CD4-positive, alpha-beta T cell treated with Interleukin-2 at 100 ng/mL for 4 hours (primary cell): ENCODE measurements around the gene BRK1.
"Not testable (repeated sequence)": the region's sequence is repeated elsewhere in the genome, so short reads cannot be mapped to it uniquely, and the experiment has no call there.

Experiments
- DNase-seq: peaks from one replicate; pipeline ENCODE4 v3.0.0-alpha.2; 2020; ENCODE audit warnings: low spot score

BRK1 gene

GRCh38 chr3:10145685-10146084 is 30.2 kb downstream of the BRK1 start:
- DNase-seq: no peak

GRCh38 chr3:10149226-10149625 is 33.8 kb downstream of the BRK1 start:
- DNase-seq: no peak

- DNase-seq: no peak
Measured at GRCh38 chr3:10150987-10151386, 35.5 kb downstream of the BRK1 start.

- no peak for DNase-seq
Measured at GRCh38 chr3:10154335-10155122, 39.1 kb downstream of the BRK1 start.

- no peak for DNase-seq
Measured at GRCh38 chr3:10155123-10155472, 39.6 kb downstream of the BRK1 start.

GRCh38 chr3:10155658-10156057 is 40.2 kb downstream of the BRK1 start:
- no peak for DNase-seq

- no peak for DNase-seq
Measured at GRCh38 chr3:10157031-10157430, 41.6 kb downstream of the BRK1 start.

GRCh38 chr3:10158555-10158954 is 43.1 kb downstream of the BRK1 start:
- not testable (repeated sequence) for DNase-seq

GRCh38 chr3:10160346-10160745 is 44.9 kb downstream of the BRK1 start:
- DNase-seq: no peak

- no peak for DNase-seq
Measured at GRCh38 chr3:10160925-10161324, 45.5 kb downstream of the BRK1 start.

- DNase-seq: no peak
Measured at GRCh38 chr3:10162185-10162584, 46.7 kb downstream of the BRK1 start.

- not testable (repeated sequence) for DNase-seq
Measured at GRCh38 chr3:10164201-10164545, 48.7 kb downstream of the BRK1 start.

GRCh38 chr3:10164546-10165393 is 49.3 kb downstream of the BRK1 start, which contains the start of gene IRAK2:
IRAK2 (plus strand) TSS chr3:10164919; CDS start chr3:10164955, 36 bp downstream.
- peak; percentile 48 for DNase-seq

- DNase-seq: no peak
Measured at GRCh38 chr3:10166213-10166604, 50.7 kb downstream of the BRK1 start.

- DNase-seq: no peak
Measured at GRCh38 chr3:10169000-10169496, 53.6 kb downstream of the BRK1 start.

GRCh38 chr3:10170915-10171478 is 55.5 kb downstream of the BRK1 start:
- no peak for DNase-seq

- no peak for DNase-seq
Measured at GRCh38 chr3:10173095-10173925, 57.8 kb downstream of the BRK1 start.

- no peak for DNase-seq
Measured at GRCh38 chr3:10173926-10174435, 58.5 kb downstream of the BRK1 start.

- DNase-seq: not testable (repeated sequence)
Measured at GRCh38 chr3:10175334-10175733, 59.9 kb downstream of the BRK1 start.

- not testable (repeated sequence) for DNase-seq
Measured at GRCh38 chr3:10176150-10176549, 60.7 kb downstream of the BRK1 start.
